NCI-H1930 (cell line): Measurements from ENCODE around the gene ACSBG1.

ENCODE experiments used
- DNase-seq, 2 experiments: peaks; one replicate each; lab custom pipeline; 2025; lab: John Stamatoyannopoulos, UW

Gene ACSBG1

GRCh38 chr15:78234515-78235040, at the start of gene ACSBG1:
TSS of gene ACSBG1 (minus strand) at chr15:78234565. CDS start at chr15:78234501, 64 bp downstream.
- DNase-seq: no peak

GRCh38 chr15:78282324-78282723, 48.0 kb upstream of the ACSBG1 start:
- no peak for DNase-seq

GRCh38 chr15:78280319-78281072, 46.1 kb upstream of the ACSBG1 start:
- no peak for DNase-seq

GRCh38 chr15:78276064-78276943, 41.9 kb upstream of the ACSBG1 start:
- DNase-seq: no peak

GRCh38 chr15:78274994-78275393, 40.6 kb upstream of the ACSBG1 start:
- no peak for DNase-seq

- no peak for DNase-seq
Observed at GRCh38 chr15:78272776-78273175, 38.4 kb upstream of the ACSBG1 start.

GRCh38 chr15:78272316-78272715, 38.0 kb upstream of the ACSBG1 start:
- no peak for DNase-seq

GRCh38 chr15:78266806-78267205, 32.4 kb upstream of the ACSBG1 start:
- no peak for DNase-seq

- no peak for DNase-seq
Observed at GRCh38 chr15:78266229-78266628, 31.9 kb upstream of the ACSBG1 start.

- no peak for DNase-seq
Observed at GRCh38 chr15:78265752-78266224, 31.4 kb upstream of the ACSBG1 start.

- no peak for DNase-seq
Observed at GRCh38 chr15:78265137-78265460, 30.7 kb upstream of the ACSBG1 start.

- peak in 1 of 2 experiments; percentile 18 for DNase-seq
Observed at GRCh38 chr15:78264304-78265136, 30.2 kb upstream of the ACSBG1 start, which contains the start of gene DNAJA4. TSS of gene DNAJA4 (plus strand) at chr15:78264562. CDS start at chr15:78264764, 202 bp downstream.

- DNase-seq: no peak
Observed at GRCh38 chr15:78263907-78264303, 29.5 kb upstream of the ACSBG1 start.

- DNase-seq: no peak
Observed at GRCh38 chr15:78263351-78263781, 29.0 kb upstream of the ACSBG1 start.

- no peak for DNase-seq
Observed at GRCh38 chr15:78261062-78261461, 26.7 kb upstream of the ACSBG1 start.

- DNase-seq: no peak
Observed at GRCh38 chr15:78260489-78260888, 26.1 kb upstream of the ACSBG1 start.

GRCh38 chr15:78259232-78259631, 24.9 kb upstream of the ACSBG1 start:
- DNase-seq: no peak

GRCh38 chr15:78257681-78258080, 23.3 kb upstream of the ACSBG1 start:
- no peak for DNase-seq

GRCh38 chr15:78256044-78256437, 21.7 kb upstream of the ACSBG1 start:
- no peak for DNase-seq

- DNase-seq: no peak
Observed at GRCh38 chr15:78255421-78256043, 21.2 kb upstream of the ACSBG1 start.

- DNase-seq: no peak
Observed at GRCh38 chr15:78251136-78251535, 16.8 kb upstream of the ACSBG1 start.
